Stimulated activated CD8-positive, alpha-beta memory T cell treated with anti-CD3 and anti-CD28 coated beads, Interleukin-15, amount 100 ng/mL, for 1 hour (primary cell): ENCODE results near the gene NDUFS1.
"Not testable (repeated sequence)": the region's sequence is repeated elsewhere in the genome, so short reads cannot be mapped to it uniquely, and the experiment has no call there.

ENCODE experiments used
- DNase-seq: peaks from one replicate; pipeline ENCODE4 v3.0.0-alpha.2; 2020; ENCODE audit warnings: low read depth

The NDUFS1 gene

DNA sequence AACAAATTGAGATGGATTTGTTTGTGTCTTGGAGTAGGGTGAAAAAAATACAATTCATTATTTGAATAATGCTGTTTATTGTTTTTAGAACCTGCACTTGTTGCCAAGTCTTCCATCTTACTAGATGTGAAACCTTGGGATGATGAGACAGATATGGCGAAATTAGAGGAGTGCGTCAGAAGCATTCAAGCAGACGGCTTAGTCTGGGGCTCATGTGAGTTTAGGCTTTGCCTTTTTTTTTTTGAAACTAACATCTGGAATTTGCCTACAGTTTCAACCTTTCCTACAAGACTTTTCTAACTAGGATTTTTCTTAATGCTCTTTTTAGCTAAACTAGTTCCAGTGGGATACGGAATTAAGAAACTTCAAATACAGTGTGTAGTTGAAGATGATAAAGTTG lies 3.2 kb upstream of the NDUFS1 start:
- not testable (repeated sequence) for DNase-seq

DNA sequence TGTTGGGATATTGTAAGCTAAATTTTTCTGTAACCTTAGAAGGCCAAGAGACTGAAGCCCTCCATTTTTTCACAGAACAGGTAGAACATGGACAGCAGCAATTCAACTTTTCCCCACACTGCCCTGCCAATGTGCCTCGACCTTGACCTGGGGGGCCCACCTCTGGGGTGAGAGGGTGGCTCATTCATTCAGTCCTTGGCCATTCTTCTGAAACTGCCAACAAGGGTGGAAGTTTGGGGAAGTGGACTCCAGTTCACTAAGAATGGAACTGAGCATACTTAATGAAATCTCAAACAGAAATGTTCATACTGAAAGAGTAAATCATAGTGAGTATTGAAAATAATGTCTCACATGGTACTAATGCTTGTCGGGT lies 1.5 kb upstream of the NDUFS1 start:
- DNase-seq: no peak

DNA sequence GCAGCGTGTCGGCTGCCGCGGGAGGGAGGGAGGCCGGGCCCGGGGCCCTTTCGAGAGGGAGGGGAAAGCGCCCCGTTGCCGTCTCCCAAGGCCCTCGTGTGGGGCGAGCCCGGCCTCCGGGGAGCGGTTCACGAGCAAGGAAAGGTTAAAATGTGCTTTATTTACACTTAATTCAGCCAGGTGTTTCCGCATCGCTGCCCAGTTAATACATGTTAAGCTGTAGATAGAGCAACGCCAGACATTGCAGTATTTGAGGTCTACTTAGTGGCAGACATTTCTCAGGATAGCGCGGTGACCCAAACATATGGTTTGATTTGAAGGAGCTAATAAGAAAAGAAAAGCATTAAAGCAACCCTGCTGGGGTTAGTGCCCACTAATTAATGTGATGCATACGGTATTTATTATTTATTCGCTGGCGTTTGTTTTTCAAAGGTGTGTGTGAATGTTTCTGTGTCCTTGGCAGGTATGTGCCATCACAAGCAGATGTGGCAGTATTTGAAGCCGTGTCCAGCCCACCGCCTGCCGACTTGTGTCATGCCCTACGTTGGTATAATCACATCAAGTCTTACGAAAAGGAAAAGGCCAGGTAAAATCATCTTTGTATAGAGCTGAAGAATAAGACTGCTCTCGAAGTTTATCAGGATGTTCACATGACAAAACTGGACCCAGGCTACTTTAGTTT lies 1.0 kb upstream of the NDUFS1 start:
- DNase-seq: no peak

DNA sequence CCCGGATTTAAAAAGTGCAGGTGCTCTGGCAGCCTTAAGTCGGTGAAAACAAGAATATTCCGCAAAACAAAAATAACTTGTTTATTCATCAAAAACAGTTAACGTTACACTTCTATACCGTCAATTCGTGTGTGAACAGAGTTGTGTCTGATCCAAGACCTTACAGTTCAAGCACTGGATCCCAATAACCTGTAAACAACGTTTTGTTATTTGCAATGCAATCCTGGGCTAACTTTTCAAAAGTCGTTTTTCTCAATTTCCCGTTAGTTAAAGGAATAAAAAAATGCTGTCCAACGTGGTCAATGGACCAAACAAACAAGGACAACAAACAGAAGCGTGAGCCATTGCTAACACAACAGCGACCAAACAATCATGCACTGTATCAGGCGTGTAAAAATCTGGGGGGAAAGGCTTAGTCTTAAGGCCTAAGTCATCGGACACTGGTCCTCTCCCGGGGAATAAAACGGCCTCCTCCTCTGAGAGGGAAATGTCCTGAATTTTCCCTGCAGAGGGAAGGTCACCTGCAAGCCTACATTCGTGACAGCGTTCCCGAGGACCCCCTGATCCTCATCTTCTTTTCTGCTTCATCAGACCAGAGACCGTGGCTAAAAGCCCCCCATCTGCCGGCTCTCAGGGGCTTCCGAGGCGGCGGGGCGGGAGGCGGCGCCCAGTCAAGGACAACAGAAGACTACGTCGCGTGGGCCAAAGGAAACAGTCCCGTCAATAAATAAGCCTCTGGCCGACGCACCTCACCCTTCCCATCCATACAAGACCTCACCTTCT lies 490 bp downstream of the NDUFS1 start:
- no peak for DNase-seq

DNA sequence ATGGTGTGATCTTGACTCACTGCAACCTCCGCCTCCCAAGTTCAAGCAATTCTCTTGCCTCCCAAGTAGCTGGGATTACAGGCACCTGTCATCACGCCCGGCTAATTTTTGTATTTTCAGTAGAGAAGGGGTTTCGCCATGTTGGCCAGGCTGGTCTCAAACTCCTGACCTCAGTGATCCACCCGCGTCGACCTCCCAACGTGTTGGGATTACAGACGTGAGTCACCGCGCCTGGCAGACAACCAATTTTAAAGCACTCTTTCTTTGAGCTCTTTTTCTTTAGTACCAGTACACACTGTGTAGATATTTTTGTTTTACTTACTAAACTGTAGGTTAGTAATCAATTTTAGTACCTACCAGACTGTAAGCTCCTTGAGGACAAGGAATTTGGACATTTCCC lies 2.2 kb downstream of the NDUFS1 start:
- not testable (repeated sequence) for DNase-seq

DNA sequence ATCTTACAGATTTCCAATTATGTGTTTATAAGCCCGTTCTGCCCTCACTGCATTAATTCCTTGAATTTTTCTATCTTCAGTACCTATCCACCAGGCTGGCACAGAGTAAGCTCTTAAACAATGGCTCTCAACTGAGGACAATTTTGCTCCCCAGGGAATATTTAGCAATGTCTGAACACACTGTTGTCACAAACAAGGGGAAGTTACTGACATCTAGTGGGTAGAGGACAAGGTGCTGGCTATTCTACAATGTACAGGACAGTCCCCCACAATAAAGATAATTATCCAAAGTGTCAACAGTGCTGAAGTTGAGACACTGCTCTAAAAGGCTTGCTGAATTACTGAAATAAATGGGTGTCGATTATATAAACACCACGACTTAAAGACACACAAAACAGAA lies 5.0 kb downstream of the NDUFS1 start:
- no peak for DNase-seq

DNA sequence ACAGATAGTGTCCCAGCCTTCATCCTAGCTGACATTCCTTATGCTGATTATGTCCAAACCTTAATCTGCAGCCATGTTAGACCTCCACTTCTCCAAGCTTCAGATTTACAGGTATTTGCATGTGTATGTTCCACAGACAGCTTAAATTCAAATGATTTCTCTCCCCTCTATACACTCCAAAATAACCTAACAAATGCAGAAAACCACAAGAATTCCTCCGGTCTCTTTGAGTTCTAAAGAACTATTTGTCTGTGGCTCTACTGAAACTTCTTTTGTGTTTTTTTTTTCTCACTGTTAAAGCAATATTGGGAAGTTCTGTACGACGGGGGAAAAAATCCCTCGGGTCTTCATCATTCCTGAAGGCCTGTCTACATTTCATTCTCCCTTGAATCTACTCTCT lies 8.6 kb downstream of the NDUFS1 start:
- no peak for DNase-seq

DNA sequence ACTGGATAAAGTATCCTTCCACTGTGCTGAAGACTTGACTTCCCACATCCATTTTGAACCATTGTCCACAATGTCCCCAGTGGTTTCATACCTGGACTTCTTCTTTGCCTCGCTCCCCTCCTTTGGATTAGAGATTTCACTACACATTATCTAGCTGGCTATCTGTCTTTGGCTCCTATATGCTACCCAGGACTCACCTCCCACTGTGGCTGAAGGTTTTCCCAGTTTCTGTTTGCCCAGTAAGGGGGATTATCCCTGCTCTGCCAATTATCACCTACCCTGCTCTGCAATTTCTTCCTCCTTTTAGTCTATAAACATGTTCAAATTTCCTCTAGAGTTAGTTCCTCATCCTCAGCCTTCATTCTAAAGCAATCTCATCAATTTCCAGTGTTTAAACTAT lies 9.1 kb downstream of the NDUFS1 start:
- DNase-seq: no peak

DNA sequence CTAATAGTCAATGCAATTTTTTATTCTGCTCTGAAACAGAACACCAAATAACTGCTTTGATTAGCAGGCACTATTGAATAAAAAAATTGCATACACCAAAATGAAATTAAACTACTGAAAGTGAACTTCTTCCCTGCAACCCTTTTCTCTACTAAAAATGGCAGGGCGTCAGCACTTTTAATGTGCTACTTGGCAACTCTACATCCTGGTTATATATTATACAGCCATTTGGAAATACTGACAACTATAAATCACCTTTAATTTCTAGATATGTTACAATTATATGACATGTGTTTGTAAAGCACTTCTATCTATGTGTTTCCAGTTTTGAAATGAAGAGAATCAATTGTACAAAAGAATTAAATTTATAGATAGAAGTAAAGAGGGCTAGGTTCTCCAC lies 9.9 kb downstream of the NDUFS1 start:
- DNase-seq: no peak

DNA sequence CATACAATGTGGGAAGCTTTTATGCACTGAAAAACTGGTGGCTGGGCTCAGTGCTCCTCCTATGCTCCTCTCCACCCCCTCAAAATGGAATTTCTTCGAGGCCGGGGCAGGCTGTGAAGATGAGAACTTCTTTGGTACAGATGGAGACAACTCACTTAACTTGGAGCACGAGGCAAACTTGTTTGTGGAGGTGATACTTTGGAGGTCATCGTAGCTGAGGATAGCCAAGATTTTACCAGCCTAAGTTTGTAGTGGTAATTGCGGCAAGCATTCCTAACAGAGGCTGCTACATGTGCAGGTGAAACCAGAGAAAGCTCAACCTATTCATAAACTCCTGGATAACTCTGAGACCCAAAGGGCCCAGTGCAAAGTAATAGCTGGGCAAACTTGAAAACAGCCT lies 13.6 kb downstream of the NDUFS1 start:
- no peak for DNase-seq

DNA sequence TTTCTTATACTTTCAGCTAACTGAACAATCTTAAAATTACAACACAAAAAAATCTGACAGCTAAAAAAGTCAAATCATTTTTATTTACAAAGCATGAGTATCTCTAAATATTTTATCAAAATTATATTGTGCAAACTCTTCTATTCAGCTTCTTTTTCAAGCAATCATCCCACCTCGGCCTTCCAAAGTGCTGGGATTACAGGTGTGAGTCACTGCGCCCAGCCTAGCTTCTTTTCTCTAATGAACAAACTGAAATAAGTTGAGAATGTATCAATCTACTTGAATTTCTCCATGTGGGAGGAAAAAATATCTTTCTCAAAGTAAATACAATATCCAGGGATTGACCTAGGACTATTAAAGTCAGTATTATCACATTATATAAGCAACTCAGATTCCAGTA lies 14.9 kb downstream of the NDUFS1 start:
- no peak for DNase-seq

DNA sequence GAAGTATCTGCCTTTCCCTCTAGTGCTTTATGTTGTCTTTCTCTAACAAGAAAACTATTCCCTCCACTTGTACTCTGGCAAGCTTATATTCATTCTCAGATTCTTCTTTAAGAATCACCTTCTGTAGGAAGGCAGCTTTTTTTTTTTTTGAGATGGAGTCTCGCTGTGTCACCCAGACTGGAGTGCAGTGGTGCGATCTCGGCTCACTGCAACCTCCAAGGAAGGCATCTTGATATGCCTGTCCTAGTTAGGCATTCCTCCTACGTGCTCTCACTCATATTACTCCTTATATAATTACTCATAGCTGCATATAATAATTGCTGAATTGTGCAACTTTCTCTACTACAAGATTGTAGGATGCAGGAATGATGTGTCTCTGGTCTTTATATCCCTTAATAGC lies 15.8 kb downstream of the NDUFS1 start:
- DNase-seq: no peak

DNA sequence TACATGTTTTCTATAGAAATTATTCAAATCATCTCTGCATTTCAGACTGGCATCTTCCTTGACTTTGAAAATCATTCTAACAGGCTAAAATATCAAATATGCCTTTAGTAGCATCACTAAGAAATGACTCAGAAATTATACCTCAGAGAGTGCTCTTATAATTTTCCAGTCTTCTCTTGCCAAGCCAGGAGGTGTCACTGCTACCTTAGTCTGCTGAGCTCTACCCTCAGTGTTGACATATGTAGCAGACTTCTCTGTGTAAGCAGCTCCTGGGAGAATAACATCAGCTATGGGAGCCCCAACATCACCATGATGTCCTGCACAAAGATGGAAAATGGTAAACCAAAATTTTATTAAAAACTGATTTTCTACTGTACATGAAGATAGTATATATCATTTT lies 31.6 kb downstream of the NDUFS1 start:
- DNase-seq: no peak

DNA sequence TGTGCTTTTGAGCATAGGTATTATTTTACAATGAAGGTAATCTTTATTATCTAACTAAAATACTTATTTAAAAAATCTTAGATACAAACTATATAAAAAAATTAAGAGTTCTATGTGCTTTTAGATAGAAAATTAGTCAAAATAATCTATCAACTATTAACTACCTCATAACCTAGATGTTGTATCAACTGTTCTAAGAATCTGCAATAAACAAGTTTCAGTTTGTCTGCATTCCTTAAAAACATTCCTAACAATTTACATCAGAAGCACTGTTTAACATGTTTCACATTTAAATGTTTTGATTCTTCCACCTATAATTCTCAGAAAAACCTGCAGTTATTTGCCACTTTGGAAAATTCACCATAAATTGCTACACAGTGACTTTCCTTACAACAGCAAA lies 33.3 kb downstream of the NDUFS1 start:
- DNase-seq: no peak

DNA sequence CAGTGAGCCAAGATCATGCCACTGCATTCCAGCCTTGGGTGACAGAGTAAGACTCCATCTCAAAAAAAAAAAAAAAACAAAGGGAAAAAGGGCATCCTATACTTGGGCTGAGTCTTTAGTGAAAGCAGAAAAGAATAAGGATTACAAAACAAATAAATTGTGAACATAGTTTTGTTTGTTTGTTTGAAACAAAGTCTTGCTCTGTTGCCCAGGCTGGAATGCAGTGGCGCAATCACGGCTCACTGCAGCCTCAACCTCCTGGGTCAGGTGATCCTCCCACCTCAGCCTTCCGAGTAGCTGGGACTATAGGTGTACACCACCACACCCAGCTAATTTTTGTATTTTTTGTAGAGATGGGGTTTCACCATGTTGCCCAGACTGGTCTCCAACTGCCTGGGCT lies 36.7 kb downstream of the NDUFS1 start:
- not testable (repeated sequence) for DNase-seq

DNA sequence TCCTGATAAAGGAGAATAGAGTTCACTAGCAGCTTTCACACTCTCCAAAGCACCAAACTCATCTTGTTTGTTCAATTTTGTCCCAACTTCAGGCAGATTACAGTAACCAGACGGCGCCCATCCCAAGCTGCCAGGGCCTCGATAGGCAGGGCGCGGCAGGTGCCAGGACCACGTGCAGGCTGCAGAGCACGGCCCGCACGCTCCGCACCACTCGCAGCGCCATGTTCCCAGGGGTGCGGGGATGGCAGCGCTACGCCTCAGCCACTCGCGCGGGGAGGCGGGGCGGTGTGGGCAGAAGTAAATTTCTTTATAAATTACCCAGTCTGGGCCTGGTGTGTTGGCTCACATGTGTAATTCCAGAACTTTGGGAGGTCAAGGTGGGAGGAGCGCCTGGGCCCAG lies 43.0 kb downstream of the NDUFS1 start:
- no peak for DNase-seq

DNA sequence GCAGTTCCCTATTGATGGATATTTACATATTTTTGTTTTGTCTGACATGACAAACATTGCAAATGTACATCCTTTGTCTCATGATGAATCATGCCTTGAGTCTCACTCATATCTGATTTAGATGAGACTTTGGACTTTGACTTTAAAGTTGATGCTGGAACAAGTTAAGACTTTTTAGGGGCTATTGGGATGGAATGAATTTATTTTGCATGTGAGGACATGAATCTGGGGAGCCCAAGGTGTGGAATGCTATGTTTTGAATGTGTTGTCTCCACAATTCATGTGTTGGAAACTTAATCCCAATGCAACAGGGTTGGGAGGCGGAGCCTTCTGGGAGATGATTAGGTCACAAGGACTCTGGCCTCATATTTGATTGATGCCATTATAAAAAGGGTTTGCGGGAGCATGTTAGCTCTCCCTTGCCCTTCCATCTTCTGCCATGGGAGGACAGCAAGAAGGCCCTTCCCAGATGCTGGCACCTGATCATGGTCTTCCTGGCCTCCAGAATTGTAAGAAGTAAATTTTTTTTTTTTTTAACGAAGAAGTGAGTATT lies 44.1 kb downstream of the NDUFS1 start:
- DNase-seq: no peak

DNA sequence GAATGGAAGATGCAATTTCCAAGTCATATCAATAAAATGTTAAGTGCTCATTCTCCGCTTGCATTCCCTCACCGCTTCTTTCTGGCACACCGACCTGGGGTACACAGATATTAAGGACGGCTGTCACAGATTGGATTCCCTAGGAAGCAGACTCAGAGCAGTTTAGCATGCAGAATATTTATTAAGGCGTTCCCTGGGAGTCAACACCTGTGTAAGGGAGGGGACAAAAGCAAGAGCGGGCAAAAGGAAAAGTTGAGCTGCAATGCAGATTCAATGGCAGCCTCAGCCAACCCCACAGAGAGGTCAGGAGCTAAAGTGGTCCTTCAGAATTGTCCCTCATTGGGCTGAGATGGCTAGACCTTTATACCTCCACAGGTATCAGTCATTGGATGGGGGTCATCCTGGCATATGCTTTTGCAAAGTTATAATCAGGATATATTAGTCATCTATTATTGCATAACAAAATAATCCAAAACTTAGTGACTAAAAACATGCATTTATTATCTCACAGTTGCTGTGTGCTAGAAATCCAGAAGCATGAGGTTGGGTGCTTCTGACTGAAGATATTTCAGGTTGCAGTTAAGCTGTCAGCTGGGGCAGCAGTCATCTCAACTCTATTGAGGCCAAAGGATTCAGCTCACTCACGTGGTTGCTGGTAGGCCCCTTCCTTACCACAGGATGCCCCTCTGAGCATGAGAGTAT lies 46.2 kb downstream of the NDUFS1 start:
- DNase-seq: no peak

DNA sequence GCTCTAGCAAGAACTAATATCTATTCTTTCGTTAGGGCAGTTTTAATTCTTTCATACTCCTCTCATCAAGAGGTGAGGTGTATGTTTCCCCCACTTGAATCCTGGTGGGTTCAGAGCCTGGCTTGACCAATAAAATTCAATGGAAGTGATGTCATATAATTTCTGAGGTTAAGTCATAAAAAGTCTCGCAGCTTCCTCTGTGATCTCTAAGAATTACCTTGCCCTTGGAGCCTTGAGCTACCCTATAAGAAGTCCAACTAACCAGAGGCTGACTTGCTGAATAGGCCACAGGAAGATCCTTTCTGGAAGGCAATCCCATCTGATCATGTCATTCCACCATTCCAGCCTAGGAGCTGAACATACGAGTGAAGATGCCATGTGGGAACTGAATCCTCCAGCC lies 47.1 kb downstream of the NDUFS1 start:
- no peak for DNase-seq

DNA sequence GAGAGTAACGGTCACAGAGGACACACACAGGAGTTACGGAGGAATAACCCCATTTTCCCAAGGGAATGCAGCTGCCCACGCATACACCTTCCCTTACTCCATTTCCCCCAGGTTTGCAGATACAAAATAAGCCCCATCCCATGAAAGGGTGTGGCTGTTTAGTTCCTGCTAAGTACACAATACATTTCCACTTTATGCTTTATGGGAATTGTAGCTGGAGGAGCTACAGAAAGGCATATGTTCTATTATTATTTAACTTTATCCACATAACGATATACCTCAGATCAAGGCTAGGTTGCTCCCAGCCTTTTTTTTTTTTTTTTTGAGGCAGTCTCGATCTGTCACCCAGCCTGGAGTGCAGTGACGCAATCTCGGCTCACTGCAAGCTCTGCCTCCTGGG lies 50.5 kb downstream of the NDUFS1 start:
- no peak for DNase-seq

DNA sequence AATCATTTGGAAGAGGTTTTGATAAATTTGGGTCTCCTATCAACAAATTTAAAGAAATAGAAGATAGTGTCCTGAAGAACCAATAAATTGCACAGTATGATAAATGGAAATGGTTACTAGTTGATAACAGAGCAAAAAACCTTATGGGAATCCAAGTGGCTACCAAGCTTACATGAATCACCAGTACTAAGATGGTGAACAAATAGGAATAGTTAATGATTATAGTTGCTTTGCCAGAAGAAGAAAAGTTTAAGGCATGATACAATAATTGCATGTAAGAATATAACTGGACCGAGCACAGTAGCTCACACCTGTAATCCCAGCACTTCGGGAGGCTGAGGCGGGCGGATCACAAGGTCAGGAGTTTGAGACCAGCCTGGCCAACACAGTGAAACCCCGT lies 53.7 kb downstream of the NDUFS1 start:
- no peak for DNase-seq

DNA sequence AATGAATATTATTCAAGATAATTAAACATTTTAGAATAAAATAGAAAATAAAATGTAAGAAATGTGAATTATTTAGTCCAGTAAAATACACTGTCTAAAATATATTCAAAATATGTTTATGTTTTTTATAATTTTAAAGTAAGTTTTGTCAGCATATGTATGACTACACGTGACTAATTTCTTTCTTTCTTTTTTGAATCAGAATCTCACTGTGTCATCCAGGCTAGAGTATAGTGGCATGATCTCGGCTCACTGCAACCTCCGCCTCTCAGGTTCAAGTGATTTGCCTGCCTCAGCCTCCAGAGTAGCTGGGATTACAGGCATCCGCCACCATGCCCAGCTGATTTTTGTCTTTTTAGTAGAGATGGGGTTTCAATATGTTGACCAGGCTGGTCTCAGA lies 54.2 kb downstream of the NDUFS1 start:
- no peak for DNase-seq

DNA sequence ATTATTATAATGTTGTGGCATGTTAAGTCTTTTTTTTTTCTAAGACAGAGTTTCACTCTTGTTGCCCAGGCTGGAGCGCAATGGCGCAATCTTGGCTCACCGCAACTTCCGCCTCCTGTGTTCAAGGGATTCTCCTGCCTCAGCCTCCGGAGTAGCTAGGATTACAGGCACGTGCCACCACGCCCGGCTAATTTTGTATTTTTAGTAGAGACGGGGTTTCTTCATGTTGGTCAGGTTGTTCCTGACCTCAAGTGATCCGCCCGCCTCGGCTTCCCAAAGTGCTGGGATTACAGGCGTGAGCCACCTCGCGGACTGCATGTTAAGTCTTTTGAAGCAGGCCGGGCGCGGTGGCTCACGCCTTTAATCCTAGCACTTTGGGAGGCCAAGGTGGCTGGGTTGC lies 60.4 kb downstream of the NDUFS1 start:
- DNase-seq: not testable (repeated sequence)
